ENCODE data around the gene MINDY4B. TPM values are rescaled to one million over a fixed set of nuclear protein-coding genes. Genes with fewer than 3 reads are reported as not detected.

The MINDY4B gene
- total RNA-seq, 1 donor from 2014 or later = not detected

GRCh38 chr3:150925751-150926201, 20.5 kb upstream of the MINDY4B start:
- H3K4me3 Mint-ChIP-seq (ENCODE audit: low read depth) = peak overlapping the region; percentile 48
- peaks cover 15% of the 10 kb centered on the region for H3K27me3 Mint-ChIP-seq
- H3K27ac Mint-ChIP-seq = no peak overlapping the region
- no peaks in the 10 kb centered on the region for H3K36me3 Mint-ChIP-seq (ENCODE audit: insufficient read depth)
- H3K4me1 Mint-ChIP-seq (ENCODE audit: low read depth) = no peaks in the 10 kb centered on the region
- peak; percentile 86 for TF ChIP-seq CTCF (IDR thresholded peaks at IDR 0.05; ENCODE audit: unreplicated experiment)
- no peaks in the 10 kb centered on the region for H3K9me3 Mint-ChIP-seq (ENCODE audit: low read depth)
- peak; percentile 60 for DNase-seq (ENCODE audit: low spot score, unreplicated experiment)

GRCh38 chr3:150922611-150923010, 17.4 kb upstream of the MINDY4B start:
- Mint-ChIP-seq H3K9me3 (ENCODE audit: low read depth) (no peaks in the 10 kb centered on the region), H3K27ac (no peak overlapping the region), H3K36me3 (ENCODE audit: insufficient read depth) (no peaks in the 10 kb centered on the region), H3K4me3 (ENCODE audit: low read depth) (no peak overlapping the region), H3K4me1 (ENCODE audit: low read depth) (no peaks in the 10 kb centered on the region), H3K27me3 (peaks cover 21% of the 10 kb centered on the region)
- DNase-seq (ENCODE audit: low spot score, unreplicated experiment) = no peak
- TF ChIP-seq CTCF (IDR thresholded peaks at IDR 0.05; ENCODE audit: unreplicated experiment) = no peak

GRCh38 chr3:150921209-150921608, 16.0 kb upstream of the MINDY4B start:
- DNase-seq (ENCODE audit: low spot score, unreplicated experiment) = no peak
- Mint-ChIP-seq H3K27me3 (peaks cover 23% of the 10 kb centered on the region), H3K27ac (no peak overlapping the region), H3K36me3 (ENCODE audit: insufficient read depth) (no peaks in the 10 kb centered on the region), H3K4me1 (ENCODE audit: low read depth) (no peaks in the 10 kb centered on the region), H3K9me3 (ENCODE audit: low read depth) (no peaks in the 10 kb centered on the region), H3K4me3 (ENCODE audit: low read depth) (no peak overlapping the region)
- TF ChIP-seq CTCF (IDR thresholded peaks at IDR 0.05; ENCODE audit: unreplicated experiment) = no peak

GRCh38 chr3:150920236-150920635, 15.0 kb upstream of the MINDY4B start:
- peaks cover 18% of the 10 kb centered on the region for H3K27me3 Mint-ChIP-seq
- no peak for DNase-seq (ENCODE audit: low spot score, unreplicated experiment)

GRCh38 chr3:150917951-150918350, 12.7 kb upstream of the MINDY4B start:
- H3K9me3 Mint-ChIP-seq (ENCODE audit: low read depth) = no peaks in the 10 kb centered on the region
- H3K36me3 Mint-ChIP-seq (ENCODE audit: insufficient read depth) = no peaks in the 10 kb centered on the region
- H3K27me3 Mint-ChIP-seq = peaks cover 18% of the 10 kb centered on the region
- no peak overlapping the region for H3K27ac Mint-ChIP-seq
- no peaks in the 10 kb centered on the region for H3K4me1 Mint-ChIP-seq (ENCODE audit: low read depth)
- DNase-seq (ENCODE audit: low spot score, unreplicated experiment) = no peak
- no peak for TF ChIP-seq CTCF (IDR thresholded peaks at IDR 0.05; ENCODE audit: unreplicated experiment)
- no peak overlapping the region for H3K4me3 Mint-ChIP-seq (ENCODE audit: low read depth)

More at GRCh38 chr3:150920236-150920635, 15.0 kb upstream of the MINDY4B start:
- no peak for TF ChIP-seq CTCF (IDR thresholded peaks at IDR 0.05; ENCODE audit: unreplicated experiment)
- no peak overlapping the region for H3K4me3 Mint-ChIP-seq (ENCODE audit: low read depth)
- H3K36me3 Mint-ChIP-seq (ENCODE audit: insufficient read depth) = no peaks in the 10 kb centered on the region
- no peaks in the 10 kb centered on the region for H3K9me3 Mint-ChIP-seq (ENCODE audit: low read depth)
- no peaks in the 10 kb centered on the region for H3K4me1 Mint-ChIP-seq (ENCODE audit: low read depth)
- H3K27ac Mint-ChIP-seq = no peak overlapping the region

Data from progenitor cell of endocrine pancreas (in vitro differentiated cells).